Adrenal gland (tissue), 5 donors: ENCODE data around the gene CYP26A1.

Source experiments
- CTCF ChIP-seq, 6 experiments: fragments of 450-650 bp in 4 of 6; fragments of 200-600 bp in 2 of 6; sonication (generic) in 1 of 6; IDR thresholded peaks; 1 replicate in 5 of 6; 2 replicates in 1 of 6; pipeline versions ENCODE4 v1.5.1 to v1.8.0; 2016 to 2021; ENCODE audit warnings: antibody characterized with exemption in 6 of 6, mild to moderate bottlenecking in 2 of 6, moderate library complexity in 1 of 6
- POLR2A ChIP-seq, 2 donors: fragments of 450-650 bp; IDR thresholded peaks; one replicate each; pipeline ENCODE4 v1.6.1; 2017; ENCODE audit warnings: antibody characterized with exemption in 2 of 2, mild to moderate bottlenecking in 2 of 2, moderate library complexity in 1 of 2
- donor health status: DM: no; HTN: no; CAD: no.

- TF ChIP-seq CTCF (IDR thresholded peaks at IDR 0.05) (no peak), POLR2A (IDR thresholded peaks at IDR 0.05) (no peak)
Observed at GRCh38 chr10:93091960-93092359, 18.3 kb downstream of the CYP26A1 start.
